Transverse colon (tissue), 4 donors: ENCODE data around the gene ZDHHC14. TPM values are rescaled to one million over a fixed set of nuclear protein-coding genes. Genes with fewer than 3 reads are reported as not detected.

Source experiments
- DNase-seq: peaks from one replicate; pipeline ENCODE4 v3.0.0-alpha.2; 2019
- H3K27ac ChIP-seq, 4 donors: fragments of 200-600 bp; sonication (generic); 2 replicates each; pipeline ENCODE4 v1.5.1; 2016 to 2018; ENCODE audit warnings: inconsistent platforms in 4 of 4
- H3K27me3 ChIP-seq: fragments of 200-600 bp; sonication (generic); 2 replicates; pipeline ENCODE4 v1.5.1; 2017; ENCODE audit warnings: inconsistent platforms
- H3K36me3 ChIP-seq, 4 donors: fragments of 200-600 bp; sonication (generic); 2 replicates each; pipeline ENCODE4 v1.5.1; 2017 to 2019; ENCODE audit warnings: inconsistent platforms in 4 of 4
- H3K4me1 ChIP-seq, 4 donors: fragments of 200-600 bp; sonication (generic); 2 replicates each; pipeline ENCODE4 v1.5.1; 2017 to 2020; ENCODE audit warnings: inconsistent platforms in 4 of 4
- H3K4me3 ChIP-seq, 4 donors: fragments of 200-600 bp; sonication (generic); 1 replicate in 1 of 4; 2 replicates in 3 of 4; pipeline versions ENCODE4 v1.5.1 to v1.6.1; 2017 to 2019; ENCODE audit warnings: inconsistent platforms in 4 of 4
- H3K9me3 ChIP-seq, 2 donors: fragments of 200-600 bp; sonication (generic); 2 replicates each; pipeline ENCODE4 v1.5.1; 2017 to 2019; ENCODE audit warnings: inconsistent platforms in 2 of 2
- EP300 ChIP-seq: sonication (generic); formaldehyde crosslinking; IDR thresholded peaks from one replicate; pipeline ENCODE4 v1.6.1; 2017; ENCODE audit warnings: antibody characterized with exemption, low read depth
- POLR2A ChIP-seq: fragments of 450-650 bp; IDR thresholded peaks from one replicate; pipeline ENCODE4 v1.6.1; 2016; ENCODE audit warnings: antibody characterized with exemption, mild to moderate bottlenecking, moderate library complexity
- POLR2AphosphoS5 ChIP-seq, 3 donors: sonication (generic); formaldehyde crosslinking; IDR thresholded peaks; one replicate each; pipeline ENCODE4 v1.6.1; 2016; ENCODE audit warnings: antibody characterized with exemption in 3 of 3
- WGBS, 2 donors: methylation state at CpG; one replicate each; pipeline ENCODE4 v1.1.5; 2018; ENCODE audit warnings: low coverage in 1 of 2; 5-methylcytosine and 5-hydroxymethylcytosine counted together
- in situ Hi-C, 4 donors: fragments of 200-750 bp; cut with MboI; loops; one replicate each; pipeline versions ENCODE4 v1.15.0 to v1.15.1; 2017; ENCODE audit warnings: low sequenced_read_pairs in 3 of 4, low pct_ligation_motif_present in 1 of 4, low pct_unique_long_range_greater_than_20kb in 1 of 4
- intact Hi-C: fragments of 100-400 bp; cut with DNase I; formaldehyde crosslinking; loops from one replicate; pipeline ENCODE4 v1.15.1; 2023; ENCODE audit warnings: low total_unique reads
- total RNA-seq, 4 donors: library from RNA; depleted of rRNA; stranded (reverse); fragments of >200 nt; gene quantifications; one replicate each; pipeline ENCODE4 v1.1.0, GENCODE V29; 2016
- TF ChIP-seq, protein P1 (sequence below), 5 experiments: fragments of 200-600 bp in 3 of 5; fragments of 450-650 bp in 2 of 5; sonication (generic) in 3 of 5; IDR thresholded peaks; 1 replicate in 2 of 5; 2 replicates in 3 of 5; pipeline ENCODE4 v1.5.1; 2016 to 2017; ENCODE audit warnings: antibody characterized with exemption in 5 of 5, inconsistent platforms in 3 of 5, mild to moderate bottlenecking in 2 of 5, moderate library complexity in 1 of 5

Gene ZDHHC14
- total RNA-seq, 4 donors from 2014 or later, result 10.2 to 16.5 (median 12.5) TPM

DNA sequence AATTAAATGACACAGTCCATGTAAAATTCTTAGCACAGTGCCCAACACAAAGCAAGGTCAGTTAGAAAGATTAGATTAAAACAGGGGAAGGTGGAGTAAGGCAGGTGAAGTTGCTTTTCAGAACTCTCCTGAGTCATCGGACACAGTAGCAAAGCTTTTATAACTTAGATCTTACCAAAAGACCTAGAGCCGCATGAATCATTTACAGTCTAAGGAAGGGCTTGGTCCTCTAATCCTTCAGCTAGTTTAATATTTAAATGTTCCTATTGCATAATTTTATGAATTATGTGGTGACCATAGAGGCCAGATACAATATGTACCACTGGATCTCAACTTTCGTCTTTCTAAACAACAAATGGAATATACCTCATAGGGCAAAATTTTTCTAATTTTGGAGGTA, 240.0 kb downstream of the ZDHHC14 start:
- WGBS, 2 donors, result 42 to 71% methylated on average over 3 of the region's 3 CpGs
- no peak for DNase-seq
- peaks cover 0 to under 1% (median under 1%) of the 10 kb centered on the region in 4 donors for H3K4me1 ChIP-seq
- H3K27me3 ChIP-seq, result no peaks in the 10 kb centered on the region
- no peaks in the 10 kb centered on the region for H3K36me3 ChIP-seq
- intact Hi-C loops (no loop called here), in situ Hi-C loops (loop anchor here in 1 of 4 donors (25.0 kb wide), 1 partner anchor 284 kb away; no protein-coding TSS in a partner anchor)
- TF ChIP-seq POLR2AphosphoS5 (IDR thresholded peaks at IDR 0.05) (no peak), POLR2A (no peak), EP300 (no peak)
- TF ChIP-seq, protein P1, sequence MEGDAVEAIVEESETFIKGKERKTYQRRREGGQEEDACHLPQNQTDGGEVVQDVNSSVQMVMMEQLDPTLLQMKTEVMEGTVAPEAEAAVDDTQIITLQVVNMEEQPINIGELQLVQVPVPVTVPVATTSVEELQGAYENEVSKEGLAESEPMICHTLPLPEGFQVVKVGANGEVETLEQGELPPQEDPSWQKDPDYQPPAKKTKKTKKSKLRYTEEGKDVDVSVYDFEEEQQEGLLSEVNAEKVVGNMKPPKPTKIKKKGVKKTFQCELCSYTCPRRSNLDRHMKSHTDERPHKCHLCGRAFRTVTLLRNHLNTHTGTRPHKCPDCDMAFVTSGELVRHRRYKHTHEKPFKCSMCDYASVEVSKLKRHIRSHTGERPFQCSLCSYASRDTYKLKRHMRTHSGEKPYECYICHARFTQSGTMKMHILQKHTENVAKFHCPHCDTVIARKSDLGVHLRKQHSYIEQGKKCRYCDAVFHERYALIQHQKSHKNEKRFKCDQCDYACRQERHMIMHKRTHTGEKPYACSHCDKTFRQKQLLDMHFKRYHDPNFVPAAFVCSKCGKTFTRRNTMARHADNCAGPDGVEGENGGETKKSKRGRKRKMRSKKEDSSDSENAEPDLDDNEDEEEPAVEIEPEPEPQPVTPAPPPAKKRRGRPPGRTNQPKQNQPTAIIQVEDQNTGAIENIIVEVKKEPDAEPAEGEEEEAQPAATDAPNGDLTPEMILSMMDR (IDR thresholded peaks at IDR 0.05), result no peak
- H3K4me3 ChIP-seq, result no peak overlapping the region
- peak overlapping the region in 3 of 4 donors; percentile 16 to 42 (median 34) for H3K27ac ChIP-seq
- H3K9me3 ChIP-seq, result no peaks in the 10 kb centered on the region

DNA sequence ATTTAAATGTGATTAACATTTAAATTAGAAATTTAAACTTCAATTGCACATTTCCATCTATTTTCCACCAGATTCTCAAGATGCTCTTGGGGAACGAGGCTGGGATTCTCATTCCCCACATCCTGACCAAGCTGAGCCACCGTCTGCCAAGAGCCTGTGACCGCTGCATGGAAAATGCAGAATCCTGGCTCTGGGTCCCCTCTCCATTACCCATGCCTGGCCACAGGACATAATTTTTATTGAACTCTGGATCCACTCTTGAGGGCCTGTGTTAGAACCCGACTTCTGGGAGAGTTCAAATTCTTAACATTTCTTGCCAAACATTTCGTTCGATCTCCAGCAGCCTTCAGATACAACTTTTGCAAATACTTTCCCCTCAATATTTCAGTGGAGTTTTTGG, 240.4 kb downstream of the ZDHHC14 start:
- no peak for DNase-seq
- WGBS, 2 donors, result 72 to 95% methylated on average over 6 of the region's 6 CpGs
- Histone ChIP-seq H3K27ac (no peak overlapping the region), H3K9me3 (no peaks in the 10 kb centered on the region), H3K36me3 (no peaks in the 10 kb centered on the region), H3K4me1 (no peaks in the 10 kb centered on the region), H3K27me3 (no peaks in the 10 kb centered on the region), H3K4me3 (no peak overlapping the region)
- intact Hi-C loops, result no loop called here
- in situ Hi-C loops, result loop anchor here in 1 of 4 donors (25.0 kb wide), 1 partner anchor 284 kb away; no protein-coding TSS in a partner anchor
- no peak for TF ChIP-seq POLR2AphosphoS5 (IDR thresholded peaks at IDR 0.05)
- no peak for TF ChIP-seq POLR2A
- no peak for TF ChIP-seq EP300
- TF ChIP-seq, protein P1 (IDR thresholded peaks at IDR 0.05), result no peak

DNA sequence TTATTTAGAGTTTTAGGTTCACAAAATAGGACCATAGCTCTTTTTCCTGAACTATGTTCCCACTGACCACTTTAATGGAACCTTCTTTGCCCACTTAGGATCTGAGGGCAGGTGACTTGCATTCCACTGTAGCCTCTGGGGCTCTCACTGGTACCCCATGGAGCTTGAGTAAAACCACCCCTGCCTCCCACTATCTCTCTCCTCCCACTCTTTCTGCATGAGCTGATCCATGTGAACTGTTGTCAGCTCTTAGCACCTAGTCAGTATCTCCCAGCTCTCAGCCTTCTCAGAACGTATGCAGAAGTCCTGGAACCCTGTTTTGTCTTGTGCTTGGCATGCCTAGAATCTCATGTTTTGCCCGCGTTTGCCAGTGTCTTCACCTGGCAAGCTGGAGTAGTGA, 241.4 kb downstream of the ZDHHC14 start:
- intact Hi-C loops (no loop called here), in situ Hi-C loops (loop anchor here in 1 of 4 donors (25.0 kb wide), 1 partner anchor 285 kb away; no protein-coding TSS in a partner anchor)
- TF ChIP-seq EP300 (no peak), POLR2A (no peak), POLR2AphosphoS5 (IDR thresholded peaks at IDR 0.05) (no peak)
- TF ChIP-seq, protein P1 (IDR thresholded peaks at IDR 0.05), result no peak
- H3K27ac ChIP-seq, result no peak overlapping the region
- 86 to 100% methylated on average over 1 to 3 of the region's 3 CpGs for WGBS, 2 donors
- H3K36me3 ChIP-seq, result no peaks in the 10 kb centered on the region
- H3K4me3 ChIP-seq, result no peak overlapping the region
- no peaks in the 10 kb centered on the region for H3K9me3 ChIP-seq
- H3K27me3 ChIP-seq, result no peaks in the 10 kb centered on the region
- no peaks in the 10 kb centered on the region for H3K4me1 ChIP-seq
- DNase-seq, result no peak

DNA sequence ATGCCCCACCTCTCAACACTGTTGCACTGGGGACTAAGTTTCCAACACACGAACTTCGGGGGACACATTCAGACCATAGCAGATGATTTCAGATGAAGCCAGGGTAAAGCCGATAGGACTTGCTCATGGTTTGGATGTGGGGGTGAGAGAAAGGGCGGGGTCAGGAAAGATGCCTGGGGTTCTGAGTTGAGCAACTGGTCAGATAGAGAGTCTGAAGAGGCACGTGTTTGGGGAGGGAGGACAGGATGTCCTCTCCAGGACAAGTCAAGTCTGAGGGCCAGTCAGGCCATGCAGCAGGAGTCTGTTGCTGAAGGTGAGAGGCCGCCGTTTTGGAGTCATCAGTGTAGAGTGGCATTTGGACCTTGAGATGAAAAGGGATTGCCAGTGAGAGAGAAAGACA, 244.1 kb downstream of the ZDHHC14 start:
- H3K27me3 ChIP-seq, result no peaks in the 10 kb centered on the region
- in situ Hi-C loops (no loop called here), intact Hi-C loops (no loop called here)
- H3K9me3 ChIP-seq, result no peaks in the 10 kb centered on the region
- no peak overlapping the region for H3K27ac ChIP-seq
- TF ChIP-seq, protein P1 (IDR thresholded peaks at IDR 0.05), result no peak
- no peak for TF ChIP-seq POLR2AphosphoS5 (IDR thresholded peaks at IDR 0.05)
- no peak for TF ChIP-seq POLR2A
- TF ChIP-seq EP300, result no peak
- H3K4me1 ChIP-seq, result no peaks in the 10 kb centered on the region
- H3K36me3 ChIP-seq, result no peaks in the 10 kb centered on the region
- H3K4me3 ChIP-seq, result no peak overlapping the region
- 83% methylated on average over 1 to 7 of the region's 7 CpGs for WGBS, 2 donors
- no peak for DNase-seq
